GM12892 (cell line): ENCODE data around the gene GRID1.
A peak's percentile ranks its signal among the peaks of the same experiment; 100 is the strongest.

Experiments used
- DNase-seq: peaks from one replicate; pipeline ENCODE4 v3.0.0; 2011; ENCODE audit not compliant: insufficient read length
- FAIRE-seq: peaks from 2 replicates; lab custom pipeline; 2011; peaks lifted over from hg19 to GRCh38; lab: Jason Lieb, UNC
- POLR2A ChIP-seq: IDR thresholded peaks from 2 replicates; pipeline ENCODE4 v1.6.1; 2011; ENCODE audit warnings: low read depth, low read length, control low read depth
- POLR2AphosphoS5 ChIP-seq: IDR thresholded peaks from 2 replicates; pipeline ENCODE4 v1.6.1; 2011; ENCODE audit warnings: low read depth, low read length, control low read depth
- TAF1 ChIP-seq: IDR thresholded peaks from 2 replicates; pipeline ENCODE4 v1.6.1; 2011; ENCODE audit warnings: low read depth, mild to moderate bottlenecking, control low read depth, low read length, borderline replicate concordance

Gene GRID1

DNA sequence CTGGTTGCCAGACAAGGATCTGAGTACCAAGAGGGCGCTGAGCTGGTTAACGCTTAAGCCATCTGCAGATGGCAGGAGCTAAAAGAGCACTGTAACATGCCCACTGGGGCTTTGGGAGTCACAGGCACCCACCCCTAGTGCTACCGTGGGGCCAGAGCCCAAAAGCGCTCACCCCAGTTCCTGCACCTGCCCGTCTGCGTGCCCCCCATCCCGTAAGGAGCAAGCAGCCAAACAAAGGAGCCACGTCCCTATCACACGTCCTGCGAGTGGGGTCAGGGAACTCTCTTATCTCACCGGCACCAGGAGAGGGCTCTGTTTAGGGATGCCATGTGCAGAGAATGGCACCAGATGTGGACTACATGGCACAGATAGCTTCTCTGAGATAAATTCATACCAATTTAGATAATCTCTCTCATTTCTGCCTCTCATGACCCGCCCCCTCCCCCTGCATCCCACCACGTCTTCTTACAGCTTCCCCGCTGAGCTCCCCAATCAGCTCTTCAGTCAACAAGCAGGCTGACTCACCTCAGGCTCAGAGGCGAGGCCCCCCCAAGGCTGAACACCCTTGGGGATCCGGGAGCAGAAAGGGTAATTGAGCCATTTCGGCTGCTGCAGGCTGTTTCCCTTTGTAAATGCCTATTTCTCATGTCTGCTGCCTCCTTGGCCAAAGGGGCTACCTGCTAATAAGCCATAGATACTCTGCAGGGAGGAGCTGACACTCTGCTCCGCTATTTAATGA lies 235.7 kb downstream of the GRID1 start:
- DNase-seq (no peak), FAIRE-seq (no peak)
- TF ChIP-seq TAF1 (no peak), POLR2AphosphoS5 (no peak), POLR2A (no peak)

DNA sequence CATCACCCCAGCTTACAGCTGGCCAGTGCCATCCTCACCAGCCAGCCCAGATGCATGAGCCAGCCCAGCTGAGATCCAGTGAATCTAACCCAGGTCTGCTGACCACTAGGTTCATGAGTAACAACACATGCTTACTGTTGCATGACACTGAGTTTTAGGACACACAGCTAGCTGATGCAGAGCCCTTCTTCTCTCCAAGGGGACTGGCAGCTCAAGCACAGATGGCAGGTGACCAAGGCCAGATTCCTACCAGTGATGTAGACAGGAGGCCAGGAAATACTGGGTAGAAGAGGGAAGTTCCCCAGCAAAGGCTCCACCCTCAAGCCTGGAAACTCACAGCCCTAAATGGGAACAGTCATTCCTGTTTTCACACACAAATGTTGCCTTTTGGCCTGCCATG lies 236.6 kb downstream of the GRID1 start:
- FAIRE-seq (no peak), DNase-seq (no peak)
- no peak for TF ChIP-seq TAF1
- no peak for TF ChIP-seq POLR2A
- no peak for TF ChIP-seq POLR2AphosphoS5

DNA sequence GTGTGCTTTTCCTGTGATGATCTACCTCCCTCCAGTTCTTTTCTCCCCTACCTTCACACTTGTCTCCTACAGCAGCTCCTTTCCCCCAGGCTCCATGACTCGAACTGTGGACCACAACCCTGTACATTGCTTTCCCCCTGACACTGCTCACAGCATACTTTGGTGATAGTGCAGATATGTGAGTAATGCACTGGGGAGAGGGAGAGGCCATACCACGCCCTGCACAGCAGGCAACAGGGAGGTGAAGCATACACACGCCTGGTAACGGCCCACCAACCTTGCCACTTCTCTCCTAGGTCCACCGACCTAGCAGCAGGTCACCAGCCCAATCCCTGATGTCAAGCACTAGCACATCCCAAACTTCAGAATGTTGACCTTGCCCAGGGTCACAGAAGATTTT lies 238.2 kb downstream of the GRID1 start:
- no peak for TF ChIP-seq POLR2A
- DNase-seq (no peak), FAIRE-seq (no peak)

DNA sequence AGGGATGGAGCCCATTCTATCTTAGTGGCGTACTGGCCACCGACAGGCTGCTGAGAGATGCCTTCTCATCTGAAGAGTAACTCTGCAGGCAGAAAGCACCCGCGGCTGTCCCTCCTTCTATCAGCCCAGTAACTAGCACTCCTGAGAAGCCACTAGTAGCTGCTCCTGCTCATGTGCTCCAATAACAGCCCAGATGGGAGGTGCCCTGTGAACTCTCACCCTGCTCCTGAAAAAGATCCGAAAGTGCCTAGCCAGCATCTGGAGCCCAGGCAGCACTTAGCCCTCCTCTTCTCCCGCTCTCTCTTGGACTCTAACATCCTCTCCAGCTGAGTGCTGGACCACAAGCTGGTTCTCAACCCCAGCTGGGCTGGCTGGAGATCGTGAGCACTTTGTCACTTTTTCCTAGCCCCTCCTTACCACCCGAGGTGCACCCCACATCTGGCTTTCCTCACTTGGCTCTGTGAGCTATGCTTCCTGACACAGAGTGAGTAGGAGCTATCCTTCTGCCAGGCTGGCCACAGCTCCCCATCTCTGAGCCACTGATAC lies 239.2 kb downstream of the GRID1 start:
- no peak for DNase-seq
- TF ChIP-seq TAF1, result no peak
- TF ChIP-seq POLR2A, result no peak
- TF ChIP-seq POLR2AphosphoS5, result no peak
- no peak for FAIRE-seq

DNA sequence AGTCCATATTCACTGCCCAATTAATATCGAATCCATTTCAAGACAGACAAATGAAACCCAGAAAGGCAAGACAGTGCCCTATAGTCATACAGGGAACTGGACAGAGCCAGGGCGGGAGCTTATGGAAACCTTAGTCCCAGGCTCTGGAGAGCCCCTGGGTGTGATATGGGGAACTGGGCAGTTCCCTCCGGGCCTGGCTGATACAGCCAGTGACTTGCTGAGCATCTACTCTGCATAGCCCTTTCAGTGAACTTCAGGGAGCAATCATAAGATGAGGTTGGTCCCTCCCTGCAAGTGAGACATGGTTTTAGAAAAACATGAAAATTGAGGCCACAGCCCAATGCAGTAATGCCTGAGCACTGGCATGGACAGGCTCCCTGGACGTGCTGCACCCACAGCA lies 241.9 kb downstream of the GRID1 start:
- DNase-seq (no peak), FAIRE-seq (no peak)
- TF ChIP-seq POLR2AphosphoS5, result no peak
- TF ChIP-seq TAF1, result no peak

DNA sequence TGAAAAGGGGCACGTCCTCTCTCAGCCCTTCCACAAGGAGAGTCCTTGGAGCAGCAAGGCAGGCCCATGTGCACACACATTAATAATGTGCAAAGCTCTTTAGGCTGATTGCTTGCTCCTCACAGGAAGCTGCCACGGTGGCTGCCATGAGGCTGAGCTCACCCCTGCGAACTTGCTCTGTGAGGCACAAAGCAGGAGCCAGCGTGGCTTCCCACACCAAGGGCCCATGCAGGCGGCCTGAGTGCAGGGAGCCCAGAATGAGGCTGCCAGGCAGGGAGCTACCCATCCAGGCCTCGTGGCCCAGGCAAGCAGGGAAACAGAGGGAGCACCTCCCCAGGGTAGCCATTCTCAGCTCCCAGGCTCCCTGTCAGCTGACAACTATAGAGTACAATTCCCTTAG lies 242.9 kb downstream of the GRID1 start:
- DNase-seq (no peak), FAIRE-seq (no peak)
- TF ChIP-seq TAF1 (no peak), POLR2AphosphoS5 (no peak), POLR2A (no peak)

DNA sequence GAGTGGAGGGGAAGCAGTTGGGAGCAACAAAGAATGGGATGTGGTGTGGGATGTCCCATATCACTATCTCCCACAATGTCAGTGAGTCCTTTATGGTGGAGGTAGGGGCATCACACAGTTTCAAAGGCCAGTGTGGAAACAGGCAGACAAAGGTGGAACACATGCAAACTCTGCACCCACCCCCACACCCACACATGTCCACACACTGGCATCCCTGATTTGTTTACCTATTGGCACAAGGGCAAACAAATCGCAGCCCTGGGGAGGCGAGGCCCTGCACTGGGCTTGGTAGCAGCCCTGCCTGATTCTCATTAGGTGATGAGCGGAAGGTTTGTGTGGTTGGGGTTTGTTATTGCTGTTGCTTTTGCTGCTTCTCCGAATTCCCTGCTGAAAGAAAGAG lies 243.3 kb downstream of the GRID1 start:
- FAIRE-seq, result no peak
- DNase-seq, result no peak
- TF ChIP-seq TAF1, result no peak
- TF ChIP-seq POLR2A, result no peak
- TF ChIP-seq POLR2AphosphoS5, result no peak

DNA sequence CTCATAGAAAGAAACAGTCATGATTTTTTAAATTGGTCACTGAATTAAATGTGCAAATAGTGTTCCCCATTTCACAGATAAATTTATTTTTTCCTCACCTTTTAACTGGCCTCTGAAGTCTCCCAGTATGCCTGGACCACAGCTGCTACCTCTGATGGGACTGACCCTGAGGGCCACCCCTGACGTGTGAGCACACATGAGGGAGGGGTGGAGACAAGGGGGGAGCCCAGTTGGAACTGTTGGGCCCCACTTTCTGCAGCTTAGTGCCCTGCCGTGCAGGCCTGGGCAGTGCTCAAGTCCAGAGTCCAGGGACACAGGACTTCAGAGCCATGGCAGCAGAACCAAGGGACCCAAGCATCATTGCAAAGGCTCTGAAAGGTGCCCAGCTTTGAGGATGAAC lies 243.9 kb downstream of the GRID1 start:
- no peak for TF ChIP-seq POLR2A
- no peak for TF ChIP-seq TAF1
- no peak for TF ChIP-seq POLR2AphosphoS5
- no peak for FAIRE-seq
- DNase-seq, result no peak

DNA sequence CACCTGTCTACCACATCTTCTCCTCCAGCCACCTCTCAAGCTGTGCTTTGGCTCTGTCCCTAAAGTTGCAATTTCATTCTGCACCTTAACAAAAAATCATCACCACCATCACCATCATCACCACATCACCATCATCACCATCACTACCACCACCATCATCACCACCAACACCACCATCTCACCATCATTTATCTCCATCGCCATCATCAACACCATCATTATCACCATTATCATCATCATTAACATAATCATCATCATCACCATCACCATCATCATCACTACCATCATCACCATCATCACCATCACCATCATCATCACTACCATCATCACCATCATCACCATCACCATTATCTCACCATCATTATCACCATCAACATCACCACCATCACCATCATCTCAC lies 245.4 kb downstream of the GRID1 start:
- DNase-seq (no peak), FAIRE-seq (peak; percentile 84)
- TF ChIP-seq POLR2AphosphoS5, result no peak
- TF ChIP-seq TAF1, result no peak
- no peak for TF ChIP-seq POLR2A

DNA sequence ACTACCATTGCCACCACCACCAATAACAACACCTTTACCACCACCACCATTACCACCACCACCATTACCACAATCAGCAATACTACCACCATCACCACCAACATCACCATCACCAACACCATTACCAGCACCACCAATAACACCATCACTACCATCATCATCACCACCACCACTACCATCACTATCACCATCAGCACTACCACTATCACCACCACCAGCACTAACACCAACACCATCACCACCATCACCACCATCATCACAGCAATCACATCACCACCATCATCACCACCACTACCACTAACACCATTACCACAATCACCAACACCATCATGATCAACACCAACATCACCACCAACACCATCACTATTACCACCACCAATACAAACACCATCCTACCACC lies 249.5 kb downstream of the GRID1 start:
- FAIRE-seq (no peak), DNase-seq (no peak)

DNA sequence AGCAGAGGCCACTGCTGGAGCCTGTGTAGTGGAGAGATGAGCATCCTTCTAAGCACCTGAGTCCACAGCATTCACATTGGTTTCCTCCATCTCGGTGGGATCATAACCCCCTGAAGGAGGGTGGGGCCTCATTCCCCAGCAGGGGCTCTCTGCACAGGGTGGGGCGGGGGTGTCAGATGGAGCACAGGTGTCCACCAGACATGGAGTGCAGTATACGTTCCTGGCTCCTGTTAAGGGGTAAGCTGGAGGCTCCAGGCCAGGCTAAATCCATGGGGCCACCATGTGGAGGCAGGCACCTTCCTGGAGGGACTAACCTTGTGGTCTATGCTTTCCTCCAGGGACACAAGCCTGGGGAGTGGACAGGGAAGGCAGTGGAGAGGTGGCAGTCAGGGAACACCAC lies 252.6 kb downstream of the GRID1 start:
- DNase-seq (no peak), FAIRE-seq (no peak)
- TF ChIP-seq POLR2AphosphoS5 (no peak), TAF1 (no peak), POLR2A (no peak)

More for the DNA sequence above, 249.5 kb downstream of the GRID1 start:
- TF ChIP-seq POLR2A, result no peak

DNA sequence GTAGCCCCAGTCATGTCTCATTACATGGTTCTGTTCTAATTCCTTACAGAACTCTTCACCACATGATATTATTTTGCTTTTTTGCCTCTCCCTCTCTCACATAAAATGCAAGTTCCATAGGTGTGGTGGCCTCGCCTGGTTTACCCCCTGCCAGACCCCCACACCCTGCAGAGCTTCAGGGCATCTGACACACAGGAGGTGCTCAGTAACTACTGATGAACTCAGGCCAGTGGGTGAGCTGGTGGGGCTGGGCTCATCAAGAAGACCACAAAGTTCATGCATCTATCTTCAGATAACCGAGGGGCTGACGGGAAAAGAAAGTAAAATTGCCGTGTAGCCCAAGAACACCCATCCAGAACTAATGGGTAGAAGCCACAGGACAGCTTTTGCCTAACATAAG lies 253.1 kb downstream of the GRID1 start:
- FAIRE-seq, result no peak
- TF ChIP-seq POLR2AphosphoS5 (no peak), POLR2A (no peak), TAF1 (no peak)
- DNase-seq, result no peak
